K562 (cell line): Measurements from ENCODE around the gene NENF. TPM values are rescaled to one million over a fixed set of nuclear protein-coding genes. Genes with fewer than 3 reads are reported as not detected.

Experiments
- CBX8 ChIP-seq: fragments of 200-600 bp; sonication (generic); IDR thresholded peaks from 2 replicates; pipeline ENCODE4 v1.6.1; 2012; ENCODE audit warnings: borderline replicate concordance, mixed run types, low read depth, mild to moderate bottlenecking, moderate library complexity, mixed read lengths, low read length, control low read depth, inconsistent platforms; ENCODE audit not compliant: poor library complexity, severe bottlenecking; ENCODE audit errors: extremely low read depth
- FOXK1 ChIP-seq: sonication (generic); formaldehyde crosslinking; IDR thresholded peaks from 2 replicates; pipeline ENCODE4 v1.8.0; 2022; ENCODE audit warnings: missing genetic modification reagents, mild to moderate bottlenecking, borderline replicate concordance
- PKNOX1 ChIP-seq: fragments of 450-650 bp; IDR thresholded peaks from 2 replicates; pipeline ENCODE4 v1.6.1; 2016
- RBM14 ChIP-seq: fragments of 200-400 bp; formaldehyde crosslinking; IDR thresholded peaks from 2 replicates; pipeline ENCODE4 v1.6.1; 2018; ENCODE audit warnings: low read depth, mild to moderate bottlenecking, low read length, moderate library complexity, borderline replicate concordance; ENCODE audit not compliant: insufficient read depth
- TAL1 ChIP-seq: fragments of 450-650 bp; IDR thresholded peaks from 2 replicates; pipeline ENCODE4 v1.6.1; 2016; ENCODE audit warnings: mild to moderate bottlenecking
- ZFPM2 ChIP-seq: fragments of 250-450 bp; sonication (Bioruptor Pico); IDR thresholded peaks from 2 replicates; pipeline ENCODE4 v1.5.1; 2022; ENCODE audit warnings: mild to moderate bottlenecking
- polyA plus RNA-seq, 8 experiments: library from polyadenylated mRNA; depleted of rRNA in 4 of 8; stranded (reverse) in 5 of 8; unstranded in 3 of 8; fragments of >200 nt; fragmentation: Nextera tagmentation in 2 of 8; fragmentation: Illumina TruSeq in 1 of 8; extraction: Ambion mirVana in 2 of 8; extraction: Trizol in 1 of 8; gene quantifications; 2 replicates each; pipeline versions ENCODE4 v1.2.1 to v1.2.3, GENCODE V29; 2011 to 2014; ENCODE audit warnings: inconsistent platforms in 1 of 8, missing spikeins in 1 of 8
- total RNA-seq, 7 experiments: library from RNA; depleted of rRNA in 6 of 7; stranded (reverse); fragments of >200 nt in 6 of 7; fragmentation: Illumina TruSeq in 2 of 7; extraction: Trizol in 2 of 7; gene quantifications; 2 replicates each; pipeline versions ENCODE4 v1.2.1 to v1.2.3, GENCODE V29; 2011 to 2021; ENCODE audit warnings: low replicate concordance in 1 of 7
- TF ChIP-seq, protein P1 (sequence below), 2 experiments: IDR thresholded peaks; 2 replicates each; pipeline ENCODE4 v1.6.1; 2012; ENCODE audit warnings: improper control_type of control experiment in 2 of 2, low read depth in 2 of 2, low read length in 2 of 2, borderline replicate concordance in 1 of 2
- TF ChIP-seq, protein P2 (sequence below): sonication (generic); formaldehyde crosslinking; IDR thresholded peaks from 2 replicates; pipeline ENCODE4 v1.8.0; 2022; ENCODE audit warnings: mild to moderate bottlenecking, missing genetic modification reagents

Gene NENF
- total and polyA plus RNA-seq, 9 of the 15 experiments (the other 6 are each of a cell fraction or from before 2014, with no cell fraction given): 6.1 to 100 (median 72.8) TPM

DNA sequence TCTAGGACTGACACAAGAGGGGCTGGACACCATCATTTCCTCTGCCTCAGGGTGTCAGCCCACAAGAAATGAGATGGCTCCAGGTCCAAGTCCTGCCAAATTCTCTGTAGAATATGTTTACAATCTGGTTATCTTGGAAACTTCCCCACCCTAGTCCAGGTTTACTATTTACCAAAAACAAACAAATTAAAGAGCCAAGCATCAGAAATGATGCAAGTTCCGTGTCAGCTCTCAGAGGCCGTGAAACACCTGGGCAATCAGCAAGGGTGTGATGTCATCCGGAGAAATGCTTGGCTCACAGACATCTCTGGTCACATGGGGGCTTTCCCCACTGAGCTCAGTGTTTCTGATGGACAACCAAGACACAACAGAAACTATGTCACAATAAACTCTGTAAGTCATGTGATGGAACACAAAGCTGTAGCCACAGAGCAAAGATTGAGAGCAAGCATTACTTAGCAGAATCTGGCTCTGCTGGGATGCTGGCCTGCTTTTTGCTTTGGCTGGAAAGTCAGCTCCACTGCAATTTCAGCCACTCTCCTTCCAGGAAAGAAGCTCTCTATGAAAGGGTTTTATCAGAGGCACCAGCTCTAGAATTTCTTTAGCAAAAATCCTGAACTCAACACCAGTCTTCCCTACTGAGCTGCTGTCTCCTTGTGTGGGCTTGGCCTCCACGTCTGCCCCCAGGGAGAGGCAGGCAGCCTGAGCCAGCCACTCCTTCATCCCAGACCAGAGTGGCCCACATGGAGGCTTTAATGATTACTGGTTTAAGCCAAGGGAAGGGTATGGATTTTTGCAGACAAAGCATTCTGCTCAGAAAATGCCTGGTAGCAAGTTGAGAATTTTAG lies 55.9 kb downstream of the NENF start (continued):
- TF ChIP-seq, protein P1, sequence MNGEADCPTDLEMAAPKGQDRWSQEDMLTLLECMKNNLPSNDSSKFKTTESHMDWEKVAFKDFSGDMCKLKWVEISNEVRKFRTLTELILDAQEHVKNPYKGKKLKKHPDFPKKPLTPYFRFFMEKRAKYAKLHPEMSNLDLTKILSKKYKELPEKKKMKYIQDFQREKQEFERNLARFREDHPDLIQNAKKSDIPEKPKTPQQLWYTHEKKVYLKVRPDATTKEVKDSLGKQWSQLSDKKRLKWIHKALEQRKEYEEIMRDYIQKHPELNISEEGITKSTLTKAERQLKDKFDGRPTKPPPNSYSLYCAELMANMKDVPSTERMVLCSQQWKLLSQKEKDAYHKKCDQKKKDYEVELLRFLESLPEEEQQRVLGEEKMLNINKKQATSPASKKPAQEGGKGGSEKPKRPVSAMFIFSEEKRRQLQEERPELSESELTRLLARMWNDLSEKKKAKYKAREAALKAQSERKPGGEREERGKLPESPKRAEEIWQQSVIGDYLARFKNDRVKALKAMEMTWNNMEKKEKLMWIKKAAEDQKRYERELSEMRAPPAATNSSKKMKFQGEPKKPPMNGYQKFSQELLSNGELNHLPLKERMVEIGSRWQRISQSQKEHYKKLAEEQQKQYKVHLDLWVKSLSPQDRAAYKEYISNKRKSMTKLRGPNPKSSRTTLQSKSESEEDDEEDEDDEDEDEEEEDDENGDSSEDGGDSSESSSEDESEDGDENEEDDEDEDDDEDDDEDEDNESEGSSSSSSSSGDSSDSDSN (IDR thresholded peaks at IDR 0.05; ENCODE audit: borderline replicate concordance in 1 of 2, low read depth in 2 of 2, low read length in 2 of 2): no peak
- TF ChIP-seq TAL1: peak; percentile 50; the same call in 1 of the 2 replicates
- TF ChIP-seq PKNOX1: peak; percentile 90
- no peak for TF ChIP-seq FOXK1
- no peak for TF ChIP-seq CBX8
- no peak for TF ChIP-seq ZFPM2 (CRISPR knock-in tag)
- TF ChIP-seq, protein P2, sequence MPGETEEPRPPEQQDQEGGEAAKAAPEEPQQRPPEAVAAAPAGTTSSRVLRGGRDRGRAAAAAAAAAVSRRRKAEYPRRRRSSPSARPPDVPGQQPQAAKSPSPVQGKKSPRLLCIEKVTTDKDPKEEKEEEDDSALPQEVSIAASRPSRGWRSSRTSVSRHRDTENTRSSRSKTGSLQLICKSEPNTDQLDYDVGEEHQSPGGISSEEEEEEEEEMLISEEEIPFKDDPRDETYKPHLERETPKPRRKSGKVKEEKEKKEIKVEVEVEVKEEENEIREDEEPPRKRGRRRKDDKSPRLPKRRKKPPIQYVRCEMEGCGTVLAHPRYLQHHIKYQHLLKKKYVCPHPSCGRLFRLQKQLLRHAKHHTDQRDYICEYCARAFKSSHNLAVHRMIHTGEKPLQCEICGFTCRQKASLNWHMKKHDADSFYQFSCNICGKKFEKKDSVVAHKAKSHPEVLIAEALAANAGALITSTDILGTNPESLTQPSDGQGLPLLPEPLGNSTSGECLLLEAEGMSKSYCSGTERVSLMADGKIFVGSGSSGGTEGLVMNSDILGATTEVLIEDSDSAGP (CRISPR knock-in tag): no peak
- TF ChIP-seq RBM14: no peak
